ENCODE measurements around the gene ANKRD9. TPM values are rescaled to one million over a fixed set of nuclear protein-coding genes. Genes with fewer than 3 reads are reported as not detected.

Gene ANKRD9
- total and polyA plus RNA-seq, 12 donors, result 2.6 to 105 (median 40.2) TPM

GRCh38 chr14:102514987-102515733 is 5.6 kb upstream of the ANKRD9 start:
- Histone ChIP-seq H3K4me3 (no peak overlapping the region), H3K4me1 (replicated peaks in 1 of 2) (peaks cover 4 to 8% of the 10 kb centered on the region in 2 donors), H3K9me3 (replicated peaks in 1 of 3) (no peaks in the 10 kb centered on the region), H3K27me3 (no peaks in the 10 kb centered on the region), H3K27ac (no peak overlapping the region), H3K36me3 (replicated peaks in 1 of 2) (no peaks in the 10 kb centered on the region)
- intact Hi-C loops (cut with DNase I), result loop anchor here in 1 of 2 donors (5.0 to 10.0 kb wide), 2 partner anchors 38 to 190 kb away; no protein-coding TSS in a partner anchor
- 82 to 91% (median 89%) methylated on average over 11 to 12 of the region's 12 CpGs for WGBS, 4 donors
- DNase-seq, result no peak
- TF ChIP-seq POLR2A (IDR thresholded peaks at IDR 0.05) (no peak), CTCF (IDR thresholded peaks at IDR 0.05) (no peak)

- intact Hi-C loops (cut with DNase I), result loop anchor here in 1 of 2 donors (5.0 to 10.0 kb wide), 2 partner anchors 37 to 189 kb away; no protein-coding TSS in a partner anchor
- no peak for DNase-seq
- no peaks in the 10 kb centered on the region for H3K36me3 ChIP-seq (replicated peaks in 1 of 2)
- H3K27me3 ChIP-seq, result no peaks in the 10 kb centered on the region
- H3K9me3 ChIP-seq (replicated peaks in 1 of 3), result no peaks in the 10 kb centered on the region
- 86 to 89% (median 87%) methylated on average over 10 to 21 of the region's 21 CpGs for WGBS, 4 donors
- no peak overlapping the region for H3K27ac ChIP-seq
- H3K4me3 ChIP-seq, result no peak overlapping the region
- H3K4me1 ChIP-seq (replicated peaks in 1 of 2), result peaks cover 4 to 10% of the 10 kb centered on the region in 2 donors
- TF ChIP-seq CTCF (IDR thresholded peaks at IDR 0.05) (no peak), POLR2A (IDR thresholded peaks at IDR 0.05) (no peak)
Measured at GRCh38 chr14:102513899-102514772, 4.6 kb upstream of the ANKRD9 start.

- H3K4me1 ChIP-seq (replicated peaks in 1 of 2), result peaks cover 8 to 19% of the 10 kb centered on the region in 2 donors
- H3K4me3 ChIP-seq, result no peak overlapping the region
- no peak for DNase-seq
- TF ChIP-seq POLR2A (IDR thresholded peaks at IDR 0.05), result no peak
- TF ChIP-seq CTCF (IDR thresholded peaks at IDR 0.05), result no peak
- no peaks in the 10 kb centered on the region for H3K27me3 ChIP-seq
- WGBS, 4 donors, result 85 to 96% (median 87%) methylated on average over 5 to 11 of the region's 11 CpGs
- no peaks in the 10 kb centered on the region for H3K9me3 ChIP-seq (replicated peaks in 1 of 3)
- no peaks in the 10 kb centered on the region for H3K36me3 ChIP-seq (replicated peaks in 1 of 2)
- H3K27ac ChIP-seq, result no peak overlapping the region
- intact Hi-C loops (cut with DNase I), result loop anchor here in 1 of 2 donors (5.0 to 10.0 kb wide), 2 partner anchors 36 to 188 kb away; no protein-coding TSS in a partner anchor
Measured at GRCh38 chr14:102512793-102513300, 3.3 kb upstream of the ANKRD9 start.

GRCh38 chr14:102511538-102511937 is 2.0 kb upstream of the ANKRD9 start:
- DNase-seq, result no peak
- TF ChIP-seq CTCF (IDR thresholded peaks at IDR 0.05), result no peak
- TF ChIP-seq POLR2A (IDR thresholded peaks at IDR 0.05), result no peak

More at GRCh38 chr14:102511538-102511937, 2.0 kb upstream of the ANKRD9 start:
- peaks cover 6 to 19% of the 10 kb centered on the region in 2 donors for H3K4me1 ChIP-seq (replicated peaks in 1 of 2)
- no peak overlapping the region for H3K27ac ChIP-seq
- H3K9me3 ChIP-seq (replicated peaks in 1 of 3), result no peaks in the 10 kb centered on the region
- H3K27me3 ChIP-seq, result no peaks in the 10 kb centered on the region
- WGBS, 4 donors, result 91 to 95% (median 94%) methylated on average over 4 to 5 of the region's 5 CpGs
- H3K4me3 ChIP-seq, result no peak overlapping the region
- H3K36me3 ChIP-seq (replicated peaks in 1 of 2), result no peaks in the 10 kb centered on the region
- intact Hi-C loops (cut with DNase I), result loop anchor here in 1 of 2 donors (5.0 to 10.0 kb wide), 2 partner anchors 34 to 187 kb away; no protein-coding TSS in a partner anchor
